Retina (tissue), 1 donor: ENCODE data around the gene SLC50A1.

Experiments
- DNase-seq: peaks from one replicate; pipeline ENCODE4 v3.0.0-alpha.2; 2016

Gene SLC50A1

DNA sequence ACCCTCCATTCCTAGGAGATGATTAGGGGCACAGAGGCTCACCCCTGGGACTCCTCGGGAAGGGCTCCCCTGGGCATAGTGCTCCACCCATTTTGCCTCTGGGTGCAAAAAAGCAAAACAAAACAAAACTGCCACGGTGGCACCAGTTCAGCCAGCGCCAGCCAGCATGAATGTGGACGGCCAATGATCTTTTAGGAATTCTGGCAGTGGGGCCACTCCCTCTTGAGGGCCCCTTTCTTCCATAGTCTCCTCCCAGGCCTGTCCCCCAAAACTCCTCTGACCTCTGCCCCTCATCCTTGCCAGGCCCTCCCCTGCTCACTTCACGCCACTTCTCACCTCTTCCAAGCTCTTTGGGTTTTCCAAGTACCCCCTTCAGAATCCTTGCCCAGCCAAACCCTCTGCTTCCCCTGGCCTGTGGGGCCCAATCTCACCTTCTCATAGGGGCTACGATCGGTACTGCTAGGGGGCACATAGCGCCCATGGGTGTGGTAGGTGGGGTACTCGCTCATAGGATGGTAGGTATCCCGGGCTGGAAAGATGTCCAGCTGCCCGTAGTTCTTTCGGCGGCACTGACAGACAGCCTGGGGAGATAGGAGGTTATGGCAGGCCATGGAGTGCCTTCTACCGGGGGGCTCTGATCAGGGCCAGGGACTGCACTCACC lies 51.3 kb downstream of the SLC50A1 start:
- no peak for DNase-seq

DNA sequence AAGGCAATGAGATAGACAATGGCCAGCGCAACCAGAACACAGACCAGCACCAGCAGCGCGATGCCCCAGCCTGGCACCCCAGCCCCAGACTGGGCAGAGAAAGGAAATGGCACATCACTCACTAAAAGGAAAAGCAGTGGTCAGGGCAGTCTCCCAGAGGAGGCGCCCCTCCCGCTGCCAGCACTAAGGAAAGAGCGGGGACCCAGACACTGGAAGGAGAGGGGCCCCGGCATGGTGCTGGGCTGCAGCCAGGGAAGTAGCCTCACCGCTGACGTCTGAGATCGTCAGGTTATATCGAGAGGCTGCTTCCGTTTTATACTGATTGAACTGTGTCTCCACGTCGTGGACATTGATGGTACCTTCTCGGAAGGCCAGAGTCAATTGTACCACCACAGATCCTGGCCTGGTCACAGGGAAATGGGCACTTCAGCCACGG lies 51.8 kb downstream of the SLC50A1 start:
- no peak for DNase-seq

DNA sequence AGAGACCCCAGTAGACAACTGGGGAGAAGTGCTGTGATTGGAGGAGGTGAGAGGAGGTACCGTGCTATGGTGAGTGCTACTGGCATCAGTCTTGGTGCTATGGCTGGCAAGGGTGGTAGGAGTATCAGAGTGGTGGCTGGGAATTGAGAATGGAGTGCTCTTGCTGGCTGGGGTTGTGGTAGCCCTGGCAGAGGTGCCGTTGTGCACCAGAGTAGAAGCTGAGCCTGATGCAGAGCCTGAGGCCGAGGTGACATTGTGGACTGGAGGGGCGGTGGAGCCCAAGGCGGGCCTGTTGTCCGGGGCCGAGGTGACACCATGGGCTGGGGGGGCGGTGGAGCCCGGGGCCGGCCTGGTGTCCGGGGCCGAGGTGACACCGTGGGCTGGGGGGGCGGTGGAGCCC lies 52.6 kb downstream of the SLC50A1 start:
- no peak for DNase-seq
